NK-92 treated with Interleukin-12 subunit alpha and Interleukin-12 subunit beta, amount 100 ng/mL, for 24 hours (cell line): Measurements from ENCODE around the gene FAM90A1.
"Not testable (repeated sequence)": the region's sequence is repeated elsewhere in the genome, so short reads cannot be mapped to it uniquely, and the experiment has no call there.

Experiments used
- DNase-seq: peaks from one replicate; lab custom pipeline; 2025; lab: John Stamatoyannopoulos, UW

Gene FAM90A1

DNA sequence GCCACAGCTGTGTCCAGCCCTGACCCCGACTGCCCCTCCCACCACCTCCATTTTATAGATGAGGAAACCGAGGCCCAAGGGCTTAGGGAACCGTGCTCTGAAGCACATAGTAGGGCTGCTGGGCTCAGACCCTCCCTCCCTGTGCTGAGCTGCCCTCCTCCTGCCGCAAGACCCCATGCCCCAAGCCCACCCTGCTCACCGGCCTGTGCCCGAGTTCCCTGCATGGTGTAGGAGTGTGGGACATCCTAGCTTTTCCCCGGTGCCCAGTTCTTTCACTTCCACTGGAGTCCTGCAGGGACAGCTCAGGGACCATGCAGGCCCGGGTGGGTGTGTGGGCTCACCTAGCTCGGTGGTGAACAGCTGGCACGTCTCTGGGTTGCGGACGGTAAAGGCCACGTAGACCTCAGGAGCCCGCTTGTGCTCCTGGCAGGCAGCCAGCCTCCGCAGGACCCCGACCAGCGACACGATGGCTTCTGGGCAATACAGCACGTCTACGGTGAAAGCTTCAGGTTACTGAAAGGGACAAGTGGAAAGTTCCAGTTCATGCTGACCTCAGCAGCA, 6.6 kb upstream of the FAM90A1 start:
- DNase-seq, result not testable (repeated sequence)

DNA sequence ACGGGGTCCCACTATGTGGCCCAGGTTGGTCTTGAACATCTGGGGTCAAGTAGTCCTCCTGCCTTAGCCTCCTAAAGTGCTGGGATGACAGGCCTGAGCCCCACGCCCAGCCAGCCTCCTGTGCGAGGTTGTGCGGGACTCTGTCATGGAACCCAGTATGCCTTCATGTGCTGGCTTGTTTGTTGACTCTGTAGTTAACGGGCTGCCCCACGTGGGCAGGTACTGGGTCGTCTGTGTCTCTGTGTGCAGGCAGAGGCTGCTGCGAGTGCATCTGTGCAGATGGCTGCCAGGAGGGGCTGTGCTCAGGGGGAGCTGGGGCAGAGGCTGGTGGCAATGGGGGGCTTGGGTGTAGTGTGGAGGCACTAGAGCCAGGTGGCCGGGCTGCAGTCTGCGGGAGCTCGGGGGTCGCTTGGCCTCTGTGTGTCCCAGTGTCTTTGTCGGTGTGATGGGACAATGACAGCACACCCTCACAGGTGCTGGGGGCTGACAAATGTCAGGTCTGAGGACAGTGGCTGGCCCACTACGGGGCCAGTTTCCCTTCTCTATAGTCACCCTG, 6.0 kb upstream of the FAM90A1 start:
- not testable (repeated sequence) for DNase-seq

DNA sequence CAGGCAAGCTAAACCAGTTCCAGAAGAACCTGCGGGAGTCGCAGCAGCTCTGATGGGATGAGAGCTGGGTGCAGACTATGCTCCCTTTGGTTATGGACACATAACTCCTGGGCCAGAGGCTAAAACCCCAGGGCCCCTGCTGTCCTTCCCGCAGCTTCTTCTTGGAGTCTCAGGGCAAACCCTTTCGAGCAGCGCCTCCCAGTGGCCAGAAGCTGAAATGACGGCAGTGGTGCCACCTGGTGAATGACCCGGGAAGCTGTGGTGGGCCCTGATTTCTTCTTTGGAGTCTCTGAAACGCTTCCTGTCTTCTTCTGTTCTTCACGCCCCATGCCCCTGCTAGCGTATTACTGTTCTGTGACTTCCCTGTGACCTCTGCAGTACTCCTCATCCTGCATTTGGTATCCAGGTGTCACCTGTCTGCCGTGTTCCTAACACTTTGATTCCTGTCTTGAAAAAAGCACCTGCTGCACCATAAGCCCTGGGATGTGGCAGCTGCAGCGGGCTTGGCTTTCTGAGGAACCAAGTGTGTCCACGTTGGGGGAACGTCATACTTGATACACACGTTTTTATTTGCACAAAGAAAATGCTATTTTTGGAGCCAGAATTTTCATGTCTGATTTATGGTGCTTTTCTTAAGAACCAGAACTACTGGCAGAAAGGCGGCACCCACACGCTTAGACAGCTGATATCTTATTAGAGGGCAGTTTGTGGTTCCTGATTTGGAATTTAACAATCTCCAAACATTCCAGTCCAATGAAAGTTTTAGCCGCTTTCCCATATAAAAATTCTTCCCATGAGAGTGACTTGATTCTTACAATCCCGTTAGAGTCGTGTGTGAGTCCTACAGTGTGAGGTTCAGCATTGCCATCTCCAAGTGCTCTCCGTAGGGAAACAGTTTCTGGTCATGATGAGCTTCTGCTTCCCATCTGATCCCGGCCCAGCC, 4.5 kb upstream of the FAM90A1 start:
- DNase-seq, result peak; percentile 21

- DNase-seq, result not testable (repeated sequence)
Measured at GRCh38 chr12:8231049-8231448, 3.6 kb upstream of the FAM90A1 start.

- DNase-seq, result not testable (repeated sequence)
Measured at GRCh38 chr12:8229486-8229885, 2.1 kb upstream of the FAM90A1 start.

GRCh38 chr12:8228607-8229006, 1.2 kb upstream of the FAM90A1 start:
- not testable (repeated sequence) for DNase-seq

GRCh38 chr12:8227732-8228077, 287 bp upstream of the FAM90A1 start:
- DNase-seq, result not testable (repeated sequence)

DNA sequence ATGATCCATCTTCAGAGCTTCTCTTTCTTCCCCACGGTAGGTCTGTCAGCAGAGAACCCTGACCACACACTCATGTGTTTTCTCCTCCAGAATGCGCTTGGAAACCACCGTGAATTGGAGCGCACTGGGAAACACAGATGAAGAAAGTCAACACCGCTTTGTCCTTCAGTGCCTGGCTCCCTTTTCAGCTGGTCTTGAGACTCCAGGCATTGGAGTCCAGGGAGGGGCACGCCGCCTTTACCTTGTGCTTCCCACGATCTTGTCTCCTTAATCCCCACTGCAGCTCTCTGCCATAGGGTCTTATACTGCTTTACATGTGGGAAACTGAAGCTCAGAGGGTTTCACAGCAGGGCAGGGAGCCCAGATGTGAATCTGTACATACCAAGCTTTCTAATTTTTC, 1.1 kb downstream of the FAM90A1 start:
- no peak for DNase-seq

GRCh38 chr12:8224782-8225181, 2.6 kb downstream of the FAM90A1 start:
- DNase-seq, result not testable (repeated sequence)

GRCh38 chr12:8223646-8224045, 3.8 kb downstream of the FAM90A1 start:
- not testable (repeated sequence) for DNase-seq

- DNase-seq, result not testable (repeated sequence)
Measured at GRCh38 chr12:8222303-8222702, 5.1 kb downstream of the FAM90A1 start.

- DNase-seq, result not testable (repeated sequence)
Measured at GRCh38 chr12:8221844-8222243, 5.6 kb downstream of the FAM90A1 start.

GRCh38 chr12:8221375-8221774, 6.0 kb downstream of the FAM90A1 start:
- not testable (repeated sequence) for DNase-seq

DNA sequence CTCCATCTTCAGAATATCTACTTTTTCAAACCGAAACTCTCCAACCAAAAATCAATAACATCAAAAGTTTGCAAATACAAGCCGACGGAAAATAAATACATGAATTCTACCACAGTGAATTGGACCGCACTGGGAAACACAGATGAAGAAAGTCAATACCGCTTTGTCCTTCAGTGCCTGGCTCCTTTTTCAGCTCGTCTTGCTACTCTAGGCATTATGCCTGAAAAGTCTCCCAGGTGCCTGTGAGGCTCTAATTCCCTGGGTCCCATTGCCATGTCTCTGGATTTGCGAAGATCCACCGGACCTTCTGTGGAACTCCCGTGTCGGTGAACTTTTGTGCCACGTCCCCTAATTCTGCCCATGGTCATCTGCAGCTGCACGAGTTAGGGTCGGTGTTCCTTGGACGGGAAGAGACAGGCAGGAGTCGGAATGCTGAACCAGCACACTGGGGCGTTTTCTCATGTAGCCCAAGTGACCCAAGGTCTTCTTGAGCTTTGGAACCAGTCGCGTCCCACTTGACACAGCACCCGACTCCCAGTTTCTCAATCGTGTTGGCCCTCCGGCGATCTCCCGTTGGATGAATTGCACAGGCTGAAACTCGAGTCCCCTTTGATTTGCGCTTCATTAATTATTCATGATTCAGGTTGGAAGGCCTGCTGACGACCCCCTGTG, 8.6 kb downstream of the FAM90A1 start:
- not testable (repeated sequence) for DNase-seq

DNA sequence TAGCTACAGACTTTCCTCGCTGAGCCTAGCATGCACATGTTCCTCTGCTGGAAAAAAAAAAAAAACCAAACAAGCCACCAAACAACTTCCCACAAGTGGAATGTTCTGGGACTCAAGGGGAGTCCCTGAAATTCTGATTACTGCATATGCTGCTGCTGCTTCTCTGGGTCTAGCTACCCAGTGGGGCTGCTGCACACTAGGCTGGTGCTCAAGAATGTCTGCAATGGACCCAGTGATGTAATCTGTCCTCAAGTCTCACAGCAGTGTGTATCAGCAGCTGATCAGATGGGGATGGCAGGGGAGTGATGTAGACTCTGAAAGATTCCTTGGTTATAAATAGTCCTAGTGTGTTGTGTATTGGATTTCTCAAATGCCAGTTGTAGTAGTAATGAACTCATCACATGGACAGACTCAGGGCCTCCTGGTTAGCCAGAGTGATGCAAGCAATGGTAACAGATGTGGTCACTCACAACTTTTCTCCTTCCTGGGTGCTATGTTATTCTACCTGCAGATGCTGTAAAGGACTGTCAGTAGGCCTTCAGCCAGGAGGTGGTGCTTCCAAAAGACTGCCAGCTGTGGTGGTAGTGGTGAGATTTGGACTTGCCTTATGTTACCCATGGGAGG, 29.6 kb downstream of the FAM90A1 start:
- not testable (repeated sequence) for DNase-seq

GRCh38 chr12:8188088-8188487, 39.3 kb downstream of the FAM90A1 start:
- DNase-seq, result not testable (repeated sequence)

DNA sequence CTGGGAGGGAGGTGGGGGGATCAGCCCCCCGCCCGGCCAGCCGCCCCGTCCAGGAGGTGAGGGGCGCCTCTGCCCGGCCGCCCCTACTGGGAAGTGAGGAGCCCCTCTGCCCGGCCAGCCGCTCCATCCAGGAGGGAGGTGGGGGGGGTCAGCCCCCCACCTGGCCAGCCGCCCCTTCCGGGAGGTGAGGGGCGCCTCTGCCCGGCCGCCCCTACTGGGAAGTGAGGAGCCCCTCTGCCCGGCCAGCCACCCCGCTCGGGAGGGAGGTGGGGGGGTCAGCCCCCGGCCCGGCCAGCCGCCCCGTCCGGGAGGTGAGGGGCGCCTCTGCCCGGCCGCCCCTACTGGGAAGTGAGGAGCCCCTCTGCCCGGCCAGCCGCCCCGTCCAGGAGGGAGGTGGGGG, 43.2 kb downstream of the FAM90A1 start:
- DNase-seq, result not testable (repeated sequence)

GRCh38 chr12:8183346-8183745, 44.1 kb downstream of the FAM90A1 start:
- DNase-seq, result not testable (repeated sequence)

- not testable (repeated sequence) for DNase-seq
Measured at GRCh38 chr12:8182923-8183322, 44.5 kb downstream of the FAM90A1 start.

- not testable (repeated sequence) for DNase-seq
Measured at GRCh38 chr12:8181271-8181670, 46.1 kb downstream of the FAM90A1 start.

GRCh38 chr12:8179989-8180585, 47.3 kb downstream of the FAM90A1 start:
- peak; percentile 56 for DNase-seq
